COR-L47 (cell line): Measurements from ENCODE around the gene CPT1A.

ENCODE experiments used
- DNase-seq: peaks from one replicate; lab custom pipeline; 2025; lab: John Stamatoyannopoulos, UW

CPT1A gene

DNA sequence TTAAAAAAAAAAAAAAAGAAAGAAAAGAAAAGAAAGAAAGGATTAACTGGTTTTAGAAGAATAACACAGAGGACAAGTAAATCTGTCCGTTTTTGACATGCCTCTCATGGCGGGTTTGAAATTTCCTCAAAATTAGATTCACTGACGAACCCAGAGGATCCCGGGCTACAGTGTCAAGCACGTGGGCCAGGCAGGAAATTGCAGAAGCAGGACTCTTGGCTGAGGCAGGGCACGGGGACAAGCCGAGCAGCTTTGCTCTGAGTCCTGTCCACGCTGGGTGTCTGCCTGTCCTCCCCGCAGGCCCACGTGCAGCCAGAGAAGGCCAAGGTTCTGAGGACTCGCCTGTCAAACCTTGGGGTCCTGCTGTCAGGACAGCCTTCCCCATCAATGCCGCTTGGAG, 132.7 kb downstream of the CPT1A start:
- no peak for DNase-seq

DNA sequence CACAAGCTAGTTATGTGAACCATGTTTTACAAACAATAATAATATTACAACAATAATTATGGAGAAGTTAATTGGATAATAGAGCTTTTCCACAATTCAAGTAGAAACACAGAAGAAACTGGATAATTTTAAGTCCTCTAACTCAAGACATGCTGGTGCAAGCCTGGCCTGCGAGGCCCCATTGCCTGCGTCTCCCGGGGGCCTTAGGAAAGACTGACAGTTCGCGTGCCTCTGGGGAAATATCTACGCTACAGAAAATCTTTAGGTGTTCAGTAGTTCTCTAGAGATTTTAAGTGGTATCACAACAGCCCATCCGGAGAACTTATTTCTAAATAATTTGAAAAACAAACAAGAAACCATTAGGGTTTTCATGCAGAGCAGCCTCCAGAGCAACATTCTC, 134.2 kb downstream of the CPT1A start:
- no peak for DNase-seq

DNA sequence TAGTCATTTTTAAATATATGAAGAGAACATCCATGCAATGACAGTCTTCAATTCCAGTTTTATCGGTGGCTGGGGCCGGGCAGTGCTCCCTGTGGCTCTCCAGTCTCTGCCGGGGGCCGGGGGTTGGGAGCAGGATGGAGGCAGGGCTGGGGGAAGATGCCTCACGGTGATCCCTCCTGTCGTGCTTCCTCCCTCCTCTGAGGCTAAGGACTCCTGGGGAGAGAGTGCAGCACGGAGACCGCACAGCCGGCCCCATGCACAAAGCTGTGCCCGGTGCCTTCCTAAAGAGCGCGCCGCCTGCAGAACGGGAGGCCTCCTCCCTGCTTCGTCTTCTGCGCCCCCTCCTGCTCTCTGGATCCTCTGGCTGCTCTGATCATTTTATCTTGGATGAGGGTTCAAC, 136.8 kb downstream of the CPT1A start:
- no peak for DNase-seq
